HUES64 (cell line): ENCODE data around the gene ZBTB9.

ENCODE experiments used
- H3K27ac ChIP-seq: 2 replicates; pipeline ENCODE4 v1.7.0; 2013; ENCODE audit warnings: low read depth, low read length, inconsistent platforms
- H3K27me3 ChIP-seq: 2 replicates; pipeline ENCODE4 v1.6.1; 2013; ENCODE audit warnings: mild to moderate bottlenecking, low read length; ENCODE audit not compliant: insufficient read depth
- H3K36me3 ChIP-seq: 2 replicates; pipeline ENCODE4 v1.6.1; 2013; ENCODE audit warnings: mild to moderate bottlenecking, low read length; ENCODE audit not compliant: insufficient read depth
- H3K4me1 ChIP-seq: 2 replicates; pipeline ENCODE4 v1.6.1; 2013; ENCODE audit warnings: mild to moderate bottlenecking, low read length, moderate library complexity; ENCODE audit not compliant: insufficient read depth
- H3K4me3 ChIP-seq: 2 replicates; pipeline ENCODE4 v1.5.1; 2013; ENCODE audit warnings: mild to moderate bottlenecking, low read length, moderate library complexity
- H3K9ac ChIP-seq: 2 replicates; pipeline ENCODE4 v1.6.1; 2013; ENCODE audit warnings: mild to moderate bottlenecking, low read depth, low read length
- H3K9me3 ChIP-seq: 2 replicates; pipeline ENCODE4 v1.6.1; 2013; ENCODE audit warnings: low read depth, low read length; ENCODE audit not compliant: insufficient read depth
- WGBS: fragments of 150-250, 120-280 bp; methylation state at CpG from one replicate; pipeline ENCODE4 v1.1.7; 2013; ENCODE audit warnings: missing lambda C conversion rate; 5-methylcytosine and 5-hydroxymethylcytosine counted together

ZBTB9 gene

DNA sequence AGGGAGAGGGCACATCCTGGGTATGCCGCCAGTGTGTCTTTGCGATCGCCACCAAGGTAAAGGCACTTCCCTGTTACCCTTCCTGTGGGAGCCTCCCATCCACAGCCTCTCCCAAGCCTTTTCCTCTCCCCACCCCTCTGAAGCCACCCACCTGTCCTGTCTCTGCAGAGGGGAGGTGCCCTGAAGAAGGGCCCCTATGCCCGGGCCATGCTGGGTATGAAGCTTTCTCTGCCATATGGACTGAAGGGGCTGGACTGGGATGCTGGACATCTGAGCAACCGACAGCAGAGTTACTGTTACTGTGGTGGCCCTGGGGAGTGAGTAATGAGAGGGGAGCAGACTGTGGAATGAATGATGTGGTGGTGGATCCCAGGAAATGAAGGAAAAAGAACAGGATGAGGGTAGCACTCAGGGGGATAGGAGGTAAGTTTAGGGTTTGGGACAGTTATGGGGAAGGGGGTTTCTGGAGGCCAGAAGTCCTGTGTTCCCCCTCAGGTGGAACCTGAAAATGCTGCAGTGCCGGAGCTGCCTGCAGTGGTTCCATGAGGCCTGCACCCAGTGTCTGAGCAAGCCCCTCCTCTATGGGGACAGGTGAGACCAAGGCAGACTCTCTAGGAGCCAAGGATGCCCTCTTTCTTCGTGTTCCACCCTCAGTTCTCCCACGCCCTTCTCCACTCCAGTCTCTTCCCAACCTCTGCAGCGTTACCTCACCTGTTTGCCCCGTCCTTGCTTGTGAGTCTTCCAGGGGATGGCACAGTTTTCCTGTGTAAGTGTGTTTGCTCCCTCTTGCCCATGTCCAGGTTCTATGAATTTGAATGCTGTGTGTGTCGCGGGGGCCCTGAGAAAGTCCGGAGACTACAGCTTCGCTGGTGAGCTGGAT is 40.9 kb upstream of the ZBTB9 start:
- H3K9ac ChIP-seq, result no peak overlapping the region
- no peak overlapping the region for H3K4me3 ChIP-seq
- no peaks in the 10 kb centered on the region for H3K27me3 ChIP-seq
- no peak overlapping the region for H3K27ac ChIP-seq
- WGBS, result 93% methylated on average over 14 of the region's 14 CpGs
- peaks cover 22% of the 10 kb centered on the region for H3K4me1 ChIP-seq
- peaks cover 47% of the 10 kb centered on the region for H3K36me3 ChIP-seq
- H3K9me3 ChIP-seq, result no peaks in the 10 kb centered on the region

GRCh38 chr6:33414592-33415271 is 39.6 kb upstream of the ZBTB9 start:
- H3K4me1 ChIP-seq, result peaks cover 26% of the 10 kb centered on the region
- WGBS, result 77% methylated on average over 10 of the region's 12 CpGs
- H3K4me3 ChIP-seq, result no peak overlapping the region

DNA sequence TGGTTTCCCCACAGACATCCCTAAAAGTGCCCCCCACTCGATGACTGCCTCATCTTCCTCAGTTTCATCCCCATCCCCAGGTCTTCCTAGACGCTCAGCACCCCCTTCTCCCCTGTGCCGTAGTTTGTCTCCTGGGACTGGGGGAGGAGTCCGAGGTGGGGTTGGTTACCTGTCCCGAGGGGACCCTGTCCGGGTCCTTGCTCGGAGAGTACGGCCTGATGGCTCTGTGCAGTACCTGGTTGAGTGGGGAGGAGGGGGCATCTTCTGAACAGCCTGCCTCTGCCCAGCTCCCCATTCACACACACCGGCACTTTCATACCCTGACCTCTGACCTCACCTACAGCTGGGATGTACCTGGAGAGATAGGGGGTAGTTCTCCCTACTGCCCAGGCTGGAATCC is 38.5 kb upstream of the ZBTB9 start:
- peak overlapping the region; percentile 90; the same call in 1 of the 2 replicates for H3K4me3 ChIP-seq
- H3K27me3 ChIP-seq, result no peaks in the 10 kb centered on the region
- WGBS, result 90% methylated on average over 8 of the region's 9 CpGs
- H3K27ac ChIP-seq, result no peak overlapping the region
- H3K36me3 ChIP-seq, result peaks cover 45% of the 10 kb centered on the region
- H3K9me3 ChIP-seq, result no peaks in the 10 kb centered on the region
- no peak overlapping the region for H3K9ac ChIP-seq
- H3K4me1 ChIP-seq, result peaks cover 27% of the 10 kb centered on the region

More at GRCh38 chr6:33414592-33415271, 39.6 kb upstream of the ZBTB9 start:
- H3K9ac ChIP-seq, result no peak overlapping the region
- H3K27me3 ChIP-seq, result no peaks in the 10 kb centered on the region
- no peaks in the 10 kb centered on the region for H3K9me3 ChIP-seq
- H3K36me3 ChIP-seq, result peaks cover 45% of the 10 kb centered on the region
- H3K27ac ChIP-seq, result no peak overlapping the region

GRCh38 chr6:33416386-33417127 is 37.8 kb upstream of the ZBTB9 start:
- Histone ChIP-seq H3K9ac (peak overlapping the region; percentile 85; the same call in 1 of the 2 replicates), H3K27ac (no peak overlapping the region; the same call in 1 of the 2 replicates), H3K9me3 (no peaks in the 10 kb centered on the region), H3K36me3 (peaks cover 45% of the 10 kb centered on the region), H3K4me3 (peak overlapping the region; percentile 90), H3K27me3 (no peaks in the 10 kb centered on the region), H3K4me1 (peaks cover 29% of the 10 kb centered on the region)
- 74% methylated on average over 11 of the region's 12 CpGs for WGBS

DNA sequence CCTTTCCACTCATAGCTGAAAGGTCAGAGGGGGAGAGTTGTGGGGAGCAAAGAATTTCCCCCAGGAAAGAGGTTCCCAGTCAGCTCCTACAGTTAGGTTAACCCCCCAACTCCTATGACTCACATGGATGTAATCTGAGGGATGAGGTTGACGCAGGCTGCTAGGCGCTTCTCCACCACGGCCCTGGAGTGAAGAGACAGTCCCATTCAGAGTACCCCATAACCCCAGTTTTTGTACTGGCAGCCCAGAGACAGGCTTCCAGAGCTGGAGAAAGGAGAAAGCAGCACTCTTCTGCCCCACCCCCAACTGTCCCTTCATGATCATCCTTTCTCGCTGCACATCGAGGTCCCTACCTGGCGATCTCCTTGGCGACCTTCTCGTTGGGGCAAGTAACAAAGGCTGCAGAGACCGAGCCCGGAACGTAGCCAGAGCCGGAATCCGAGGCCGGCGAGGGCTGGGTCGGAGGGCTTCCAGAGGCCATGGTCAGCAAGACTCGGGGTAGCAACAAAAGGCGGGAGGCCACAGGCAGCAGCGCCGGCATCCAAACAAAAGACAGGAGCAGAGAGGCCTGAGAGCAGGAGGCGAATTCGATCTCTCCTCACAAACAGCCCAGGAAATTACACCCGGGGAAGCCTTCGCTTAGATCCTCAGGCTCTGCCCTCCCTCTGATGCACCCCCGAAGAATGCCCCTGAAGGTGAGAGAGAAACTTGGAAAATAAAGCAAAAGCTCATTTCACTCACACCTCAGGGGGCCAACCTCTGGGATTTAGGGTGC is 37.1 kb upstream of the ZBTB9 start:
- Histone ChIP-seq H3K9ac (peak overlapping the region; percentile 85), H3K4me3 (peak overlapping the region; percentile 90), H3K4me1 (peaks cover 28% of the 10 kb centered on the region), H3K27me3 (no peaks in the 10 kb centered on the region), H3K36me3 (peaks cover 44% of the 10 kb centered on the region), H3K9me3 (no peaks in the 10 kb centered on the region), H3K27ac (peak overlapping the region; percentile 82)
- under 1% methylated on average over 25 of the region's 25 CpGs for WGBS

GRCh38 chr6:33417903-33418689 is 36.3 kb upstream of the ZBTB9 start, which contains the start of gene CUTA:
Gene CUTA, minus strand, starts transcription at chr6:33418107. Its CDS starts 107 bp downstream, at chr6:33418000.
- H3K27me3 ChIP-seq, result no peaks in the 10 kb centered on the region
- H3K27ac ChIP-seq, result peak within 1 kb of the TSS; percentile 82
- H3K9ac ChIP-seq, result peak within 1 kb of the TSS; percentile 85
- H3K9me3 ChIP-seq, result no peaks in the 10 kb centered on the region
- peak within 1 kb of the TSS; percentile 90 for H3K4me3 ChIP-seq
- WGBS, result under 1% methylated on average over 49 of the region's 51 CpGs
- peaks cover 38% of the 10 kb centered on the region for H3K36me3 ChIP-seq
- H3K4me1 ChIP-seq, result peaks cover 28% of the 10 kb centered on the region

DNA sequence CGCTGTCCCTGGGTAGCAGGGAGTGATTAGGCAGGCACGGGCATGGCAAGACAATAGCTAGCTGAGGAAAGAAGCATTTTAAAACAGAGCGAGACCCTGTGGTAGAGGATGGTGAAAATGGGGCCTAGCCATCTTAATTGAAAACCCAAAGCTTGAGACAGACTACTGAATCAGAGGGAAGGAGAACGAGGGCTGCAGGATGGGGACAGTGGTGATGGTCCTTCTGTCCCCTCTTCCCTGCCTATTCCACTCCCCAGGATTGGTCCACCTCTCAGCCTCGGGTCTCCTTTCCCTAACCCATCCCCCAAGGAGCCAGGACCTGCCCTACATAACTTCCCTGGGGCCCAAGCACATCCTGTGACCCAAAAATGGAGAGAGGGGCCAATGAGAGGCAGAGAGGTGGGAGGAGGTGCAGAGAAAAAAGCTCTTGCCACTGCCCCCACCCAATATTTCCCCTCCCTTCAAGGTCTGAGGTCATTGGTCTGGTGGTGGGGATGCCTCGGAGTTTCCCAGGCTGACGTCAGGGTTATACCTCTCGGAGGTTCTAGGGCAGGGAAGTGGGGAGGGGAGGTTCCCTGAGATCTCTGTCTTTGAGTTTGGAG is 35.6 kb upstream of the ZBTB9 start:
- H3K36me3 ChIP-seq, result peaks cover 38% of the 10 kb centered on the region
- peak overlapping the region; percentile 90 for H3K4me3 ChIP-seq
- peak overlapping the region; percentile 48 for H3K9ac ChIP-seq
- H3K4me1 ChIP-seq, result peaks cover 28% of the 10 kb centered on the region
- peak overlapping the region; percentile 82 for H3K27ac ChIP-seq
- 23% methylated on average over 8 of the region's 8 CpGs for WGBS
- no peaks in the 10 kb centered on the region for H3K9me3 ChIP-seq
- no peaks in the 10 kb centered on the region for H3K27me3 ChIP-seq

DNA sequence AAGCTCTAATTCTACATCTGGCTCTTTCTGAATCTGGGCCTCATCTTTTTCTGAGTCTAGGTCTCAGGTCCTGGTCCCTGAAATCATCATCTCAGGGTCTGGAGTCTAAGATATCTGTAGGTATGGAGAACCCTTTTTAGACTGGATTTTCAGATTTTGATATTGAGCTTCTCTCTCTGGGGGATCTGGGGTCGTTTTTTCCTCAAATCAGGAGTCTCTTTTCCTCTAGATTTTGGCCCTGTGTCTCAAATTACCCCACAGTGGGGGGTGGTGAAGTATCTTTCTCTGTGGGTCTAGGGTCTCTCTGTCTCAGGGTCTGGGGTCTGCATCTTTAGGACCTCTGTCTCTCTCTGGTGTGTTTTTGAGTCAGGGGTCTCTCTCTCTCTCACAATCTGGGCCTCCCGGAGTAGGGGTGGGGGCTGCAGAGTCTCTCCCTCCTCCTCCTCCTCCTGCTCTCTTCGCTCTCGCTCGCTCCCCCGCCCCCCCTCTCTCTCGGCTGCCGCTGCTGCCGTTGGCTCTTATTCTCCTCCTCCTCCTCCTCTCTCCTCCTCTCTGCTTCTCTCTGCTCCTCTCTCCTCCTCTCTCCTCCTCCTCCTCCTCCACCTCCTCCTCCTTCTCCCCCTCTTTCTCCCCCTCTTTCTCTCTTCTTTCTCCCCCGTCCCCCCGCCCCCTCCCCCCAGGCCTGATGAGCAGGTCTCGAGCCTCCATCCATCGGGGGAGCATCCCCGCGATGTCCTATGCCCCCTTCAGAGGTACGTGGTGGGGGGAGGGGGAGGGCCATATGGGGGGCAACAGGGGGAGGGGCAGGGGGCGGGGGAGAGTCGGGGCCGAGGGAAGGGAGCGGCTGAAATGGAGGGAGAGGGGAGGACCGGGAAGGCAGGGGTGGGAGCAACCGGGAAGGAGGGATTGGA is 34.5 kb upstream of the ZBTB9 start, which contains the start of gene SYNGAP1:
Gene SYNGAP1, plus strand, starts transcription at position 486 of the 911 bp plus-strand sequence. Its CDS starts 200 bp downstream, at position 686.
- H3K4me1 ChIP-seq, result peaks cover 31% of the 10 kb centered on the region
- H3K4me3 ChIP-seq, result peak within 1 kb of the TSS; percentile 90
- WGBS, result 1% methylated on average over 15 of the region's 22 CpGs
- no peaks in the 10 kb centered on the region for H3K27me3 ChIP-seq
- H3K9me3 ChIP-seq, result no peaks in the 10 kb centered on the region
- peak within 1 kb of the TSS; percentile 63 for H3K9ac ChIP-seq
- H3K27ac ChIP-seq, result peak within 1 kb of the TSS; percentile 82
- peaks cover 34% of the 10 kb centered on the region for H3K36me3 ChIP-seq
